Astrocyte (in vitro differentiated cells and primary cell): ENCODE measurements around the gene NOP10. TPM values are rescaled to one million over a fixed set of nuclear protein-coding genes. Genes with fewer than 3 reads are reported as not detected.
A peak's percentile ranks its signal among the peaks of the same experiment; 100 is the strongest.

Experiments
- DNase-seq: peaks from one replicate; pipeline ENCODE4 v3.0.0-alpha.2; 2010; ENCODE audit warnings: low read depth
- FAIRE-seq: peaks from 2 replicates; lab custom pipeline; 2011; peaks lifted over from hg19 to GRCh38; lab: Jason Lieb, UNC
- H2AFZ ChIP-seq: 2 replicates; pipeline ENCODE4 v1.6.0; 2012; ENCODE audit warnings: low read depth, low read length, inconsistent platforms
- H3K27ac ChIP-seq: 2 replicates; pipeline ENCODE4 v1.5.1; 2011; ENCODE audit warnings: low read depth, low read length, inconsistent platforms
- H3K27me3 ChIP-seq: 2 replicates; pipeline ENCODE4 v1.6.0; 2011; ENCODE audit warnings: low read length, inconsistent platforms; ENCODE audit not compliant: insufficient read depth
- H3K36me3 ChIP-seq: 2 replicates; pipeline ENCODE4 v1.5.1; 2011; ENCODE audit warnings: low read length, inconsistent platforms; ENCODE audit not compliant: insufficient read depth
- H3K4me1 ChIP-seq: 2 replicates; pipeline ENCODE4 v1.5.1; 2011; ENCODE audit warnings: low read length, inconsistent platforms; ENCODE audit not compliant: insufficient read depth
- H3K4me2 ChIP-seq: 2 replicates; pipeline ENCODE4 v1.6.0; 2012; ENCODE audit warnings: low read length, inconsistent platforms
- H3K4me3 ChIP-seq: 2 replicates; pipeline ENCODE4 v1.5.1; 2011; ENCODE audit warnings: low read depth, mild to moderate bottlenecking, low read length, inconsistent platforms; ENCODE audit not compliant: insufficient read depth
- H3K79me2 ChIP-seq: 2 replicates; pipeline ENCODE4 v1.6.0; 2012; ENCODE audit warnings: mild to moderate bottlenecking, low read length, inconsistent platforms; ENCODE audit not compliant: insufficient read depth
- H3K9ac ChIP-seq: 2 replicates; pipeline ENCODE4 v1.6.0; 2012; ENCODE audit warnings: mild to moderate bottlenecking, low read length, inconsistent platforms
- H3K9me3 ChIP-seq: 2 replicates; pipeline ENCODE4 v1.5.1; 2012; ENCODE audit warnings: low read depth, mild to moderate bottlenecking, low read length, inconsistent platforms; ENCODE audit not compliant: insufficient read depth
- H4K20me1 ChIP-seq: 2 replicates; pipeline ENCODE4 v1.6.0; 2012; ENCODE audit warnings: low read length, inconsistent platforms; ENCODE audit not compliant: insufficient read depth
- H3K27ac Mint-ChIP-seq: one replicate; pipeline ENCODE4 v1.8.0; 2021; ENCODE audit warnings: mild to moderate bottlenecking, mixed read lengths; ENCODE audit not compliant: unreplicated experiment
- H3K27me3 Mint-ChIP-seq: one replicate; pipeline ENCODE4 v1.8.0; 2021; ENCODE audit warnings: low read depth, mixed read lengths; ENCODE audit not compliant: unreplicated experiment
- H3K36me3 Mint-ChIP-seq: one replicate; pipeline ENCODE4 v1.8.0; 2021; ENCODE audit warnings: low read depth, mixed read lengths; ENCODE audit not compliant: unreplicated experiment
- H3K4me1 Mint-ChIP-seq: one replicate; pipeline ENCODE4 v1.8.0; 2021; ENCODE audit warnings: low read depth, mixed read lengths; ENCODE audit not compliant: unreplicated experiment
- H3K4me3 Mint-ChIP-seq: one replicate; pipeline ENCODE4 v1.8.0; 2021; ENCODE audit warnings: mild to moderate bottlenecking, moderate library complexity, mixed read lengths; ENCODE audit not compliant: unreplicated experiment
- H3K9me3 Mint-ChIP-seq: one replicate; pipeline ENCODE4 v1.8.0; 2021; ENCODE audit warnings: mild to moderate bottlenecking, mixed read lengths; ENCODE audit not compliant: unreplicated experiment
- CTCF ChIP-seq: IDR thresholded peaks from 2 replicates; pipeline ENCODE4 v1.5.1; 2011; ENCODE audit warnings: low read depth, mild to moderate bottlenecking, inconsistent platforms, low read length, moderate library complexity; ENCODE audit not compliant: insufficient read depth
- EZH2 ChIP-seq: IDR thresholded peaks from 2 replicates; pipeline ENCODE4 v1.6.1; 2012; ENCODE audit warnings: mild to moderate bottlenecking, low read length, inconsistent platforms; ENCODE audit not compliant: insufficient read depth
- total RNA-seq: library from RNA; stranded (reverse); gene quantifications from 2 replicates; pipeline ENCODE4 v1.2.1, GENCODE V29; 2021

NOP10 gene
- total RNA-seq, 1 donor from 2014 or later, result 224 TPM

- Mint-ChIP-seq H3K4me3 (no peak overlapping the region), H3K27ac (peak overlapping the region; percentile 63), H3K27me3 (no peaks in the 10 kb centered on the region), H3K36me3 (peaks cover 2% of the 10 kb centered on the region), H3K9me3 (no peaks in the 10 kb centered on the region), H3K4me1 (peaks cover under 1% of the 10 kb centered on the region)
- Histone ChIP-seq H3K4me1 (no peaks in the 10 kb centered on the region), H3K9me3 (no peaks in the 10 kb centered on the region), H3K27ac (no peak overlapping the region), H2AFZ (no peak overlapping the region), H3K27me3 (no peaks in the 10 kb centered on the region), H3K4me3 (no peak overlapping the region), H3K4me2 (no peak overlapping the region), H3K9ac (no peak overlapping the region), H4K20me1 (no peaks in the 10 kb centered on the region), H3K36me3 (no peaks in the 10 kb centered on the region), H3K79me2 (no peaks in the 10 kb centered on the region)
- TF ChIP-seq EZH2, result no peak
- no peak for TF ChIP-seq CTCF
- no peak for FAIRE-seq
- no peak for DNase-seq
Measured at GRCh38 chr15:34311563-34311962, 31.4 kb downstream of the NOP10 start.

- Histone ChIP-seq H3K27me3 (no peaks in the 10 kb centered on the region), H3K9me3 (no peaks in the 10 kb centered on the region), H2AFZ (no peak overlapping the region), H3K36me3 (no peaks in the 10 kb centered on the region), H3K4me2 (peak overlapping the region; percentile 30), H4K20me1 (no peaks in the 10 kb centered on the region), H3K4me3 (no peak overlapping the region), H3K4me1 (peaks cover 5% of the 10 kb centered on the region), H3K27ac (peak overlapping the region; percentile 32), H3K79me2 (no peaks in the 10 kb centered on the region), H3K9ac (no peak overlapping the region)
- peak; percentile 79 for DNase-seq
- TF ChIP-seq CTCF (no peak), EZH2 (no peak)
- no peaks in the 10 kb centered on the region for H3K27me3 Mint-ChIP-seq
- H3K4me3 Mint-ChIP-seq, result no peak overlapping the region
- peaks cover 3% of the 10 kb centered on the region for H3K36me3 Mint-ChIP-seq
- no peaks in the 10 kb centered on the region for H3K4me1 Mint-ChIP-seq
- FAIRE-seq, result no peak
- H3K27ac Mint-ChIP-seq, result no peak overlapping the region
- H3K9me3 Mint-ChIP-seq, result no peaks in the 10 kb centered on the region
Measured at GRCh38 chr15:34304613-34305012, 38.3 kb downstream of the NOP10 start.

- Mint-ChIP-seq H3K27me3 (no peaks in the 10 kb centered on the region), H3K4me3 (no peak overlapping the region), H3K27ac (no peak overlapping the region), H3K36me3 (no peaks in the 10 kb centered on the region), H3K9me3 (no peaks in the 10 kb centered on the region), H3K4me1 (no peaks in the 10 kb centered on the region)
- H3K4me1 ChIP-seq, result peaks cover 5% of the 10 kb centered on the region
- no peak for FAIRE-seq
- no peaks in the 10 kb centered on the region for H3K36me3 ChIP-seq
- no peak overlapping the region for H3K4me3 ChIP-seq
- no peak overlapping the region for H2AFZ ChIP-seq
- H3K27ac ChIP-seq, result no peak overlapping the region
- H3K9ac ChIP-seq, result no peak overlapping the region
- no peak for TF ChIP-seq EZH2
- no peak for TF ChIP-seq CTCF
- H3K9me3 ChIP-seq, result no peaks in the 10 kb centered on the region
- no peaks in the 10 kb centered on the region for H3K79me2 ChIP-seq
- no peak for DNase-seq
- no peaks in the 10 kb centered on the region for H3K27me3 ChIP-seq
- H3K4me2 ChIP-seq, result no peak overlapping the region
- H4K20me1 ChIP-seq, result no peaks in the 10 kb centered on the region
Measured at GRCh38 chr15:34301058-34301457, 41.9 kb downstream of the NOP10 start.
